HG02852 (cell line): Measurements from ENCODE around the gene IQCF6.
"Not testable (repeated sequence)": the region's sequence is repeated elsewhere in the genome, so short reads cannot be mapped to it uniquely, and the experiment has no call there.

Experiments
- ATAC-seq: cut with Tn5 transposase; IDR thresholded peaks from one replicate; pipeline ENCODE4 v1.9.1; 2021; ENCODE audit warnings: mild to moderate bottlenecking, moderate library complexity; ENCODE audit not compliant: unreplicated experiment

The IQCF6 gene

DNA sequence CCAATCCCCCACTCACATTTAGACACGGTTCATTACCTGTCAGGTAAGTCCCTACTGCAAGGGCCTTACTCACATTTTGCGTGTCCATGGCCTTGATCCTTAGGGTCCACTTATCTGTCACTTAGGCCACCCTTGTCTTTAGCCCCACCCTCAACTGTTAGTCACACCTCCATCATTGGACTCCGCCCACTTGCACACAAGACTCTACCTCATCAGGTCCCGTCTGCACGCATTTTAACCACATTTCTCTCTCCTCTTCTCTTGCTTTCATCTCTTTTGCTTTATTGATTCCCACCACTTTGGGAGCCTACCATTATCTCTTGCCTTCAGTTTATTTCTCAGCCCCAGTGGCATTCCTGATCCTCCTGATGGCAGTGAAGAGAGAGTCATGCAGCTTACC is at the start of gene IQCF6:
IQCF6 (minus strand) TSS at position 101 of the 400 bp plus-strand sequence; CDS start at position 88, 13 bp downstream.
- no peak for ATAC-seq

DNA sequence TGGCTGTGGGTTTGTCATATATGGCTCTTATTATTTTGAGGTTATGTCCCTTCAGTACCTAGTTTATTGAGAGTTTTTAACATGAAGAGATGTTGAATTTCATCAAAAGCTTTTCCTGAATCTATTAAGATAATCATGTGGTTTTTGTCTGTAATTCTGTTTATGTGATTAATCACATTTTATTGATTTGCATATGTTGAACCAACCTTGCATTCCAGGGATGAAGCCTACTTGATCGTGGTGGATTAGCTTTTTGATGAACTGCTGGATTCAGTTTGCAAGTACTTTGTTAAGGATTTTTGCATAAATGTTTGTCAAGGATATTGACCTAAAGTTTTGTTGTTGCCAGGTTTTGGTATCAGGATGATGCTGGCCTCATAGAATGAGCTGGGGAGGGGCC is 49.3 kb upstream of the IQCF6 start:
- ATAC-seq, result no peak

DNA sequence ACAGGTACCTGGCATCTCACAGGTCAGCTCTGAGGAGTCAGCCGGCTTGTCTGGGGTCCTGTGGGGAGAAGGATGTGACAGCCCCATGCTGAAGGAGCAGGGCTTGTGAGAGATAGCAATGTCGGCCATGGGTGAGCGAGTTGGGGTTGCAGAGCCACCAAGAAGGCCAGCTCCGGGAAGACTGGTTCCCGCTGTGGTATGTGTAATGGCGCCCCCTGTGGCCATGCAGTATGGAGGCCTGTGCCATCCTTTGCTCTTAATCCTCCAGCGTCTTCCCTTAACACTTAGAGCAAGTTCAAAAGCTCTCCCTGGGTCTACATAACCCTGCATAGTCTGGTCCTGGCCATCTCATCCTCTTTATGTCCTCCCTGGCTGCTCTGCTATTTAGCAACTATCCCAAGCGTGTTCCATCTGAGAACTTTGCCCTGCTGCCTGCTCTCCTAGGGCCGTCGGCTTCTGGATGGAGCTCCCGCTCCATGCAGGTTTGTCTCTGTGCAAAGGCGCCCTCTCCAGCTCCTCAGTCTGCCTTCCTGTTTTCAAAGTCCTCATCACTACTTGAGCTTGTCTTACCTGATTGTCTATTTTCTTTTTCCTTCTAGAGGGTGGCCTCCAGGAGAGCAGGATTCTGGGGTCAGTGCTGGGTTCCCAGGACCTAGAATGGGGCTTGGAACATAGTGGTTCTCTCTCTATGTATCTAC is 40.8 kb upstream of the IQCF6 start:
- ATAC-seq, result no peak

DNA sequence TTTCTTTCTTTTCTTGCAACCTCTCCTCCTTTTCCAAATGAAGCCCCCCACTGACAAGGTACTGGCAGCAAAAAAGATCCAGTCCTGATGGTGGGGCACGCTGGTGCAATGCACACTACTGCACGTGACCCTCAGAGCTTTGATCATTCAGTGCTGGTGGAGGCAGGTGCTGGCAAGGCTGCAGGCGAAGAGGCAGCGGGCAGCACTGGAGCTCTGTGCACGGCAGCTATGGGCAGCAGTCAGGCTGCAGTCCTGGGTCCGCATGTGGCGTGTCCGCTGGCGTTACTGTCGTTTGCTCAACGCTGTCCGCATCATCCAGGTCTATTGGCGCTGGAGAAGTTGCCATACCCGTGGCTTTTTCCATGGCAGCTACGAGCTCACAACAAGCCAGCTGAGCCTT is 40.1 kb upstream of the IQCF6 start:
- ATAC-seq, result no peak

DNA sequence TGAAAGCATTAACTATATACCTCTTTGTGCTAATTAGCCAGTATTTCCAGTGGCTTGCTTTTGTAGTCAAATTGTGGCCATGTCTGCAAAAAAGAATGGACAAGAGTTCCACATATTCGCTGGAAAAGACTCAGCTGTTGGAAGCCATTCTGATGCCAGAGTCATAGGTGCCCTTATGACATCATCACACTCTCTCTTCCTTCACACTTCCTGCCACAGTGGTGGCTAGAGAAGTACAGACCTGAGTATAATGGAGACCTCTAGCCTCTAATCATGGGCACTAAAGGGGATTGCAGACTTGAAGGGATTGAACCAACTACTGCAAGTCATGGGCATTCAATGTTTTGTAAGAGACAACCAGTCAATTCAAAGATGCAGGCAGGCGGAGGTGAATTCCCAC is 38.3 kb upstream of the IQCF6 start:
- ATAC-seq, result no peak

DNA sequence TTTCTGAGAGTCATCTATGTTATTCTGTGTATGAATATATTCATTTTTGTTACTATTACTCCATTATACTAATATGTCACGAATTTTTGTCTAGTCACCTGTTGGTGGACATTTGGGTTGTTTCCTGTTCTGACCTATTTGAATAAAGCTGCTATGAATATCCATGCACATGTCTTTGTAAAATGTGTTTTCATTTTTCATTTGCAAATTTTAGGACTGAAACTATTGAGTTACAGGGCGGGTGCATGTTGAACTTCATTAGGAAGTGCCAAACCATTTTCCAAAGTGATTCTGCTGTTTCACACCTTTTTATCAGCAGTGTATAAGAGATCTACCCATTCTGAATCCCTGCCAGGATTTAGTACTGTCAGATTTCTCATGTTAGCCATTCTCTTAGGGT is 37.7 kb upstream of the IQCF6 start:
- no peak for ATAC-seq

DNA sequence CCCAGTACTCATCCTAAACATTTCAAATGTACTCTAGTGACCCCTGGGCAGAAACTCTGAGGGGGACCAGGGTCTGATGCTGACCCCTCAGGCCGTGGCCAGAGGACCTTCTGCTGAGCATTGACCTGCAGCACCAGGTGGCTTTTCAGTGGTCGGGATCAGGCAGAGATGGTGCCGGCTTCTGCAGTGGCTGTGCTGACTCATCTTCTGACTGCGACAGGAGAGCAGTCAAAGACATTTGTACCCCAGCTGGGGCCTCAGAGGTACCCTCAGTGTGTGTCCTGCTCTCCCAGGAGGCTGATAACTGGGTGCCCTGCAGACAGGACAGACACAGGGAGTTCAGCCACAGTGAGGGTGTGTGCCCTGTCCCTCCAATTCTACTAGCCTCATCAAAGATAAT is 36.6 kb upstream of the IQCF6 start:
- ATAC-seq, result no peak

DNA sequence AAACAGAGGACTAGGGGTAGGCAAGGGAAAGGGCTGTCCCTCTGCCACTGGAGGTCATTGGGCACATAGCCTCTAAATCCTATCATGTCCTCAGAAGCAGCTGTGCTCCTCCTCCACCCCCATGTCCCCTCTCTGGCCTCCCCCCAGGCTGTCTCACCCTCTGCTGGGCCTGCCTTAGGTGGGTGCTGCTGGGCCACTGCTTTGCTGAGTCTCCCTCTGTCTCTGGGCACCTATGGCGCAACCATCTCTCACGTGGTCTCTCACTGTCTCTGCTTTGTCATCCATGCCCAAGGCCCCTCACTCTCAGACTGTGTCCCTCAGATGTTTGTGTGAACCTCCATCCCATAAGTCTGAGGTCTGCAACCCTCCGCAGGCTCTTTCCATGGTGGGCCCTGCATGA is 35.0 kb upstream of the IQCF6 start:
- ATAC-seq, result no peak

DNA sequence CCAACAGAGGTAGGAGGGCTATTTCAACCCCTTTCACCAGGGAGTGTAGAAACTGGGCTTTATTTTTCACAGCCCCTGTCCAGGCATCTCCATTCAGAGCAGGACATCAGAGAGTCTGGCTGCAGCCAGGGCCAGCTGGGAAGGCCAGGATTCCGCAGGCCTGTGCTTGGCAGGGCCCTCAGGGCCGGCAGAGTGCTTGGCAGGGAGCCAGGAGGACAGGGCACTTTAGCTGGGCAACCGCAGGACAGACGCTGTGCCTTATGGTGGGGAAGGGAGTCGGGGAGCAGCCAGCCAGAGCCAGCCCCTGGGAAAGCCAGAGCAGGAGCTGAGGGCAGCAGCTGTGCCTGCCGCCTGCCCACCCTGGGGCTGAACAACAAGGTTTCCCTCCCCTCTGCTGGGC is 34.5 kb upstream of the IQCF6 start:
- ATAC-seq, result no peak

DNA sequence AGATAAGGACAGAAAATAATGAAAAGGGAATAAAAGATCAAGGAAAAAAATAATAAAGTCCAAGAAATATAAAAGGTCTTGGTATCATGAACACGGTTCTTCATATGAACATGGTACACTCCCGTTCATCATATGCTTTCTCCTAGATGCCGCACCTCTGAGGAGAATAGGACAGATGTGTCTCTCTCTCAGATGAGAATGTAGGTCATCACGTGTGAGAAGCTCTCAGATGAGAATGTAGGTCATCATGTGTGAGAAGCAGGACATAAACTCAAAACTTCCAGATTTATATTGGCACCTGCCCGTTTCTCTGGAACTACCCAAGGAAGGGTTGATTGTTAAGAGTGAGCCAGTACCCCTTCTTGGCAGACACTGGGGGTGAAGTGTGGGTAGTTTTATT is 29.9 kb upstream of the IQCF6 start:
- no peak for ATAC-seq

DNA sequence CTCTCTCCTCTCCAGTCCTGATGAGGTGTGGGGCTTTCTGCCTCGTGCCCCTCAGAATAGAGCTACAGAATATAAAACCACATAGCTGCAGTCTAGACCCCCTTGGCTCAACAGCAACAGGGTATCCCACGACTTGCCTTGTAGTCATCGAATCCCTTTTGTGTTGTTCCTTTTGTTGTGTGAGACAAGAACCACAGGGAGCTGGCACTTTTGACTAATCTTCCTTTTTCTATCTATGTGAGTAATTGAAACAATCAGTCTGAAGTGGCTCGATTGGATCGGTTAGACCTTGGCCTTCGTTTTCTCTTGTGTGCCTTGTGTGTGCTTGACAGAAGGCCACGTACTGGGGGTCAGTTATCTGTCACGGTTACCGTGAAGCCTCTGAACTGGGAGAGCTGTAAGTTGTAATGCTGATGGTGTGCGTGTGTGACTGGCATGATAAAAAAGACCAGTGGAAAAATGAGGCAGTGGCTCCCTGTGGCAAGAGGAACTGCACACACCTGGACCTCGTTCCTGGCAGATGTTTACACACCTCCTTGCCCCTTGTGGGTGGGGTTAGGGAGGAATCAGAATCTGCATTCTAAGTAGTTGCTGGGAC is 23.2 kb upstream of the IQCF6 start:
- no peak for ATAC-seq

DNA sequence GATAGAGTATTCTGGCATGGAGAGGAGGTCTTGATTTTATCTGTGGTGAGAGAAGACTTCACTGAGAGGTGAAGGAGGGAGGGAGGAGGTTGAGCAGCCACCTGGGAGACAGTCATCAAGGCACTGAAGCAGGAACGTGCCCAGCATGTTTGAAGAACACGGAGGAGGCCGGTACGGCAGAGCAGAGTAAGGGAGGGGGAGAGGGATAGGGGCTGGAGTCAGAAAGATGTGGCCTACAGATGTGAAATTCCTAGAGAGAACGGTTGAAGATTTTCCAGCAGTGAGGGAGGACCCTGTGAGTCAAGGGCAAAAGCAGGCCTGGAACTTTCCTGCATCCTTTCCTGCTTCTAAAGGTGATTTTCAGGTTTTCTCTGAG is 21.7 kb upstream of the IQCF6 start:
- no peak for ATAC-seq

DNA sequence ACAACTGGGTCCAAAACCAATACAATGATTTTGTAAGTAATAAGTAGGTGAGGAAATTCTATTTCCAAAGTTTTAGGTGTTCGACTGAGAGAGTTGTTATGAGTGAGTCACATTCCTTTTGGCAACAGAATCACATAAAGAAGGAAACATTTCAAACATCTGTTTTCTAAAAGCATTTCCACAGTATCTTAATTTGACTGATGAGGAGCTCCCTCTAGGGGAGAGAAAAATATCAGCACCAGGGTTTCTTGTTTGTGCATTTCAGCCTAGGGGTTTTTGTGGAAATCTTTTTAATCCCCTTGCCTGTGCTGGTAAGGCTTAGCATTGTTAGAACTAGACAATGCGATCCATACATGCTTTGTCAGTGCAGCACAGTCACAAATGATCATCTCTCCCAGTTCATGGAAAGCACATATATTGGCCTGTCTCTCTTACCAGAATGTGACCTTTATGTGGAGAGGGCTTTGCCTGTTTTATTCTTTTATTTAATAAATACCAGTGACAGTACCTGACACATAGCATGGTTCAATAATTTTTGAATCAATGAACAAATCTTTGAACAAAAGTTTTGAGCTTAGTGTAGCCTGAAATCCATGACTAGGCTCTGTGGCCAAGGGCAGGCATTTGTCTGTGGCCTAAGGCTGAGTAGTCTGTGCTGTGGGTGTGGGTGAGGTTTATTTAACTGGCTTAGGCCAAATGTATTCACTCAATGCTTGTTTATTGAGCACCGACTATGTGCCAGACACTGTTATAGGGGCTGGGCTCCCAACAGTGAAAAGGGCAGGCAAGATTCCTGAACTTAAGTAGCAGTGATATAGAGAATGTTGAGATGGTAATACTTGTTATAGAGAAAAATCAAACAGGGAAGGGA is 21.1 kb upstream of the IQCF6 start:
- ATAC-seq, result no peak

DNA sequence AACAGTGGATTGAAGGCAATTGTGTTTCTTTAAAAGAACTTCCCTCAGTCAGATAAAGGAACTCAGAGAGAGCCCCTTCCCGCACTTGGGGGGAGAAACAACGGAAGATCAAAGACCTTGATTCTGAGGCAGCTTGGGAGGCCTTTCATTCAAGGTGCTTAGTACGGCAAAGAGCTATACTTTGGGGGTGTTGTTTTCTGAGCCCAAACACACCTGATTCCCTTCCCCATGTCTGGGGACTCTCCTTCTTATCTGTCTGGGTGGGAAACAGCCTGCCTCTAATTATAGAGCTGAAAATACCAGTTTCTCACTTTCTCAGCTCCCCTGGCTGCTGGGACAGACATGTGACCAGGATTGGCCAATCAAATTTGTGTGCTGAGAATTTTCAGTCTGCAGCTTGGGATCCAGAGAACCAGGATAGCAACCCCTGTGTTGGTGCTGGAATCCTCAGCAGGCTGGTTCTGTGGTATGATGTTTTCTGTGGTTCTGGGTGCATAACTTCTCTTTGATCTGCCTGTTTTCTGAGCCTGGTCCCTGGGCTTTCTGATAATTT is 19.4 kb upstream of the IQCF6 start:
- no peak for ATAC-seq

DNA sequence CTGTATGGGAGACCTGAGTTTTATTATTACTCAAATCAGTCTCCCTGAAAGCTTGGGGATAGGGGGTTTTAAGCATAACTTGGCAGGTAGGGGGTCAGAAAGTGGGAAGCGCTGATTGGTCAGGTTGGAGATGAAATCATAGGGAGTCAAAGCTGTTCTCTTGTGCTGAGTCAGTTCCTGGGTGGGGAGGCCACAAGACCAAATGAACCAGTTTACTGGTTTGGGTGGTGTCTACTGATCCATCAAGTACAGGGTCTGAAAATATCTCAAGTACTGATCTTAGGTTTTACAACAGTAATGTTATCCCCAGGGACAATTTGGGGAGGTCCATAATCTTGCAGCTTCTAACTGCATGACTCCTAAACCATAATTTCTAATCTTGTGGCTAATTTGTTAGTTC is 17.8 kb upstream of the IQCF6 start:
- no peak for ATAC-seq

DNA sequence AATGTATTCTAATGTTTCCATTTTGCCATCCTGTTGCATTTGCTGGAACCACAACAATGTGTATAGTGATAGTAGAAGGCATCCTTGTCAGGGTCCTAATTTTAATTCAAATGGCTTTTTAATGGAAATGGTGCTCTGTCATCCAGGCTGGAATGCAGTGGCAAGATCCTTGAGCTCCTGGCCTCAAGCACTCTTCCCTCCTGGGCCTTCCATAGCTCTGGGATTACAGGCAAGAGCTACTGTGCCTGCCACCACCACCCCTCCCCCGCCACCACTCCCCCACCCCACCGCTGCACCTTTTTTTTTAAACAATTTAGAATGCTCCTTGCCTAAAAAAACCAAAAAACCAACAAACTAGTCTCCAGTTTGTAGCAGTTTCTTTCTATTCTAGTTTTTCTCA is 15.2 kb upstream of the IQCF6 start:
- ATAC-seq, result no peak

DNA sequence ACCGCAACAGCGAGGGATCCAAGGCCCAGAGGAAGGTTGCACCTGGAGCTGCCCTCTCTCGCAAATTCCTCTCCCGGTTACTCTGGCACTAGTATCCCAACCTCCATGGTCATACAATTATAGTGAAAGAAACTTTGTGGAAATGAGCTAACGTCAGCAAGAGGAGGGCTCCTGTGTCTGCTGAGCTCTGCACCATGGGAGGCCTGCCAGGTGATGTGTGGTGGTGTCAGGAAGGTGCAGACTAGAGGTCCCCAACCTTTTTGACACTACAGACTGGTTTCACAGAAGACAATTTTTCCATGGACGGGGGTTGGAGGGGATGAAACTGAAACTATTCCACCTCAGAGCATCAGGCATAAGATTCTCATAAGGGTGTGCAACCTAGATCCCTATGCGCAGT is 13.2 kb upstream of the IQCF6 start:
- ATAC-seq, result no peak

DNA sequence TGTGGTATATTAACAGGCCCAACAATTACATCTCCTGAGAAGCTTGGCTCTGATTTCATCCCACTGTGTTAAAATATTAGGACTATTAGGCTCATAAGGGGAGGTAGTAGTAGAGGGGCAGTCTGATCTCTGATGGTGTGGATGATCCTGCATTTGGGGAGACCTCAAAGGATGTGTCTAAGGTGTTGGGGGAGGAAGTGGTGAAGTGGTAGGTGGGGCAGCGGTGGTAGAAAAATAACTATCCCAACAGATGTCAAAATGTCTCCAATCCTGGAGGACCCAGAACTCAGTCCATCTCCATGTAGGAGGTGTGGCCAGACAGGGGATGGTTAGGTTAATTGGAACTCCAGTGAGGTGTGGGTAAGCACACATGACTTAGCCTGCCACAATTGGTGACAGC is 10.4 kb upstream of the IQCF6 start:
- ATAC-seq, result no peak

DNA sequence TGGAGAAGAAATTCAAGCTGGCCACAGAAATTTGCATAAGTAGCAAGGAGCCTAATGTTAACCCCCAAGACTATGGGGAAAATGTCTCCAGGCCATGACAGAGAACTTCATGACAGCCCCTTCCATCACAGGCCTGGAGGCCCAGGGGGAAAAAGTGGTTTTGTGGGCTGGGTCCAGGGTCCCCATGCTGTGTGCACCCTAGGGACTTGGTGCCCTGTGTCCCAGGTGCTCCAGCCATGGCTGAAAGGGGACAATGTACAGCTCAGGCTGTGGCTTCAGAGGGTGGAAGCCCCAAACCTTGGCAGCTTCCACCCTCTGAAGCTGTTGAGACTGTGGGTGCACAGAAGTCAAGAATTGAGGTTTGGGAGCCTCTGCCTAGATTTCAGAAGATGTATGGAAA is 8.5 kb upstream of the IQCF6 start:
- ATAC-seq, result not testable (repeated sequence)

DNA sequence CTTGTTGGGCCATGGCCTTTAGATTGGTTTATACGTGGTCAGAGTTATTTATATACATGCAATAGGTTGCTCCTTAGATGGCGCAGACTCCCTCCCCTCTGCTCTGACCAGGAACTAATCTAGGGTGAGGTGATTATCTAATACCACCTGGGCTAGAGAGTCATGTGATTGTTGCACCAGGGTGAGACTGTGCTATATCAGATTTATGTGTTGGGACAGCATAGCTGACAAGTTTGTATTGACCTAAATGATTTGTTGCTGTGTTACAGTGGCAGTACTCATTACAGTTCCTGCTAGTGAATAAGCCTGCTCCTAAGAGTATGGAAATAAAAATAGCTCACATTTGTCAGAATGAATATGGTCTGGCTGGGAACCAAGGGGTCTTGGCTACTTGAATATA is 7.2 kb upstream of the IQCF6 start:
- no peak for ATAC-seq

DNA sequence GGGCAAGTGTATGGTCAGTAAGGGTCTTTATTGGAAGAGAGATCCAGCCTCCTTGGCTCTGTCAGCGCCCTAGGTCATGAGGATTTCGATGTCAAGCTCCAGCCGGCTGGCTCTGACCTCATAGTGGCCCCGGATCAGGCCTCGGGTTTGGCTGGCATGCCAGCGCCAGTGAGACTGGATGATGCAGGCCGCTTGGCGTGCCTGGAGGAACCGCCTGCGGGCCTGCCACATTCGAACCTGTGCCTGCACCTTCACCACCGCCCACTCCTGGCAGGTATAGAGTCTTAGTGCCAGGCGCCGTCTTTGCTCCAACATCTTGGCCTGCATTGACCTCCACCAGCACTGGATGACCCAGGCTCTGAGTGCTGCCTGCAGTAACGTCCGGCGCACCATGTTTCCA is 483 bp downstream of the IQCF6 start:
- no peak for ATAC-seq

DNA sequence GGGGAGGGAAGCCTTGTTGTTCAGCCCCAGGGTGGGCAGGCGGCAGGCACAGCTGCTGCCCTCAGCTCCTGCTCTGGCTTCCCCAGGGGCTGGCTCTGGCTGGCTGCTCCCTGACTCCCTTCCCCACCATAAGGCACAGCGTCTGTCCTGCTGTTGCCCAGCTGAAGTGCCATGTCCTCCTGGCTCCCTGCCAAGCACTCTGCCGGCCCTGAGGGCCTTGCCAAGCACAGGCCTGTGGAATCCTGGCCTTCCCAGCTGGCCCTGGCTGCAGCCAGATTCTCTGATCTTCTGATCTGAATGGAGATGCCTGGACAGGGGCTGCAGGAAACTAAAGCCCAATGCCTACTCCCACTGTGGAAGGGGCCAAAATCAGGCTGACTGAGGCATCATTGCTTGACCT is 1.1 kb downstream of the IQCF6 start:
- ATAC-seq, result no peak
